Stimulated activated CD4-positive, alpha-beta T cell treated with anti-CD3 and anti-CD28 coated beads, Interleukin-1b, Interleukin-23, amount 100 ng/mL, for 1 hour (primary cell): Measurements from ENCODE around the gene SAMD4B.
"Not testable (repeated sequence)": the region's sequence is repeated elsewhere in the genome, so short reads cannot be mapped to it uniquely, and the experiment has no call there.

Experiments used
- DNase-seq, 2 donors: peaks; one replicate each; pipeline ENCODE4 v3.0.0-alpha.2; 2020; ENCODE audit warnings: low read depth in 2 of 2

Gene SAMD4B

GRCh38 chr19:39314016-39314728 is 28.0 kb upstream of the SAMD4B start:
- no peak for DNase-seq

- DNase-seq = no peak
Observed at GRCh38 chr19:39315933-39316332, 26.3 kb upstream of the SAMD4B start.

- DNase-seq = no peak
Observed at GRCh38 chr19:39316627-39317321, 25.4 kb upstream of the SAMD4B start.

GRCh38 chr19:39317476-39317875 is 24.7 kb upstream of the SAMD4B start:
- DNase-seq = no peak

- no peak for DNase-seq
Observed at GRCh38 chr19:39318071-39318470, 24.1 kb upstream of the SAMD4B start.

- DNase-seq = no peak
Observed at GRCh38 chr19:39318690-39319089, 23.5 kb upstream of the SAMD4B start.

GRCh38 chr19:39319098-39319891 is 22.9 kb upstream of the SAMD4B start:
- DNase-seq = no peak

- no peak for DNase-seq
Observed at GRCh38 chr19:39319892-39320248, 22.4 kb upstream of the SAMD4B start.

- DNase-seq = no peak
Observed at GRCh38 chr19:39321117-39321831, 20.9 kb upstream of the SAMD4B start.

- no peak for DNase-seq
Observed at GRCh38 chr19:39321832-39322176, 20.4 kb upstream of the SAMD4B start.

- DNase-seq = no peak
Observed at GRCh38 chr19:39324242-39324842, 17.9 kb upstream of the SAMD4B start.

- DNase-seq = no peak
Observed at GRCh38 chr19:39325778-39326665, 16.2 kb upstream of the SAMD4B start.

GRCh38 chr19:39327363-39328045 is 14.7 kb upstream of the SAMD4B start:
- DNase-seq = no peak

- peak; percentile 65 to 80 for DNase-seq
Observed at GRCh38 chr19:39328046-39328705, 14.0 kb upstream of the SAMD4B start.

GRCh38 chr19:39329948-39330347 is 12.3 kb upstream of the SAMD4B start:
- no peak for DNase-seq

- DNase-seq = no peak
Observed at GRCh38 chr19:39332293-39332692, 9.9 kb upstream of the SAMD4B start.

GRCh38 chr19:39332738-39333137 is 9.5 kb upstream of the SAMD4B start:
- DNase-seq = not testable (repeated sequence)

GRCh38 chr19:39333507-39333906 is 8.7 kb upstream of the SAMD4B start:
- DNase-seq = no peak

GRCh38 chr19:39334444-39334976 is 7.7 kb upstream of the SAMD4B start:
- no peak for DNase-seq
